ENCODE results near the gene PBX3. TPM values are rescaled to one million over a fixed set of nuclear protein-coding genes. Genes with fewer than 3 reads are reported as not detected.

The PBX3 gene
- total RNA-seq, 2 donors from 2014 or later = 16.9 to 17.6 TPM

GRCh38 chr9:126014726-126015125 is 267.6 kb downstream of the PBX3 start:
- DNase-seq (ENCODE audit: low spot score in 2 of 2) = no peak
- Mint-ChIP-seq H3K27ac (no peak overlapping the region), H3K36me3 (peaks cover 0 to 5% of the 10 kb centered on the region in 2 donors), H3K9me3 (peaks cover 3% of the 10 kb centered on the region in 2 donors)
- ATAC-seq = no peak

- ATAC-seq (no peak), DNase-seq (ENCODE audit: low spot score in 2 of 2) (no peak)
- Mint-ChIP-seq H3K36me3 (no peaks in the 10 kb centered on the region), H3K9me3 (no peaks in the 10 kb centered on the region), H3K27ac (no peak overlapping the region)
Measured at GRCh38 chr9:126015424-126015823, 268.3 kb downstream of the PBX3 start.

GRCh38 chr9:126016579-126017290 is 269.6 kb downstream of the PBX3 start:
- no peak overlapping the region for H3K27ac Mint-ChIP-seq
- DNase-seq (ENCODE audit: low spot score in 2 of 2) (no peak), ATAC-seq (no peak)
- no peaks in the 10 kb centered on the region for H3K9me3 Mint-ChIP-seq
- H3K36me3 Mint-ChIP-seq = no peaks in the 10 kb centered on the region

Other genes starting within 250 kb of the PBX3 start
- 10 to 100 TPM; 53.8 to 72.1 TPM for gene MAPKAP1, start 40.2 kb upstream of the PBX3 start, total RNA-seq

Measured in activated naive CD4-positive, alpha-beta T cell treated with anti-CD3 and anti-CD28 coated beads, Interleukin-2, amount 50 U/mL, for 72 hours (primary cell).